Fibroblast of peridontal ligament (primary cell): Measurements from ENCODE around the gene CSTB.

Source experiments
- DNase-seq: peaks from one replicate; pipeline ENCODE4 v3.0.0-alpha.2; 2010; ENCODE audit errors: extremely low read depth

The CSTB gene

GRCh38 chr21:43728467-43729390 lies 47.4 kb downstream of the CSTB start:
- DNase-seq, result peak; percentile 97

DNA sequence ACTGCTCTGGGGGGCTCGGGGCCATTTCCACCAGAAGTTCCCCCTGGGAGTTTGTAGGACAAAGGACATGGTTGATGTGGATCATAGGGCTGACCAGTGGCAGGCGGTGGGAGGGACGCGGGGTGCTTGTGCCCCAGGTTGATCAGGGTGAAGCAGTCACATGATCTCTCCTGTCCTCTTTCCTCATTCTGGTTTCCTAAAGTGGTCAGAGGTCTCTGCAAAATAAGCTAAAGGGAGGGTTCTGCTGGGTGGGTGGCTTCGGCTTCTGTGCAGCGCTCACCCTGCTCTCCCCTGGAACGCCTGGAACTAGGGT lies 48.0 kb downstream of the CSTB start:
- no peak for DNase-seq

GRCh38 chr21:43727519-43728153 lies 48.5 kb downstream of the CSTB start:
- DNase-seq, result no peak

DNA sequence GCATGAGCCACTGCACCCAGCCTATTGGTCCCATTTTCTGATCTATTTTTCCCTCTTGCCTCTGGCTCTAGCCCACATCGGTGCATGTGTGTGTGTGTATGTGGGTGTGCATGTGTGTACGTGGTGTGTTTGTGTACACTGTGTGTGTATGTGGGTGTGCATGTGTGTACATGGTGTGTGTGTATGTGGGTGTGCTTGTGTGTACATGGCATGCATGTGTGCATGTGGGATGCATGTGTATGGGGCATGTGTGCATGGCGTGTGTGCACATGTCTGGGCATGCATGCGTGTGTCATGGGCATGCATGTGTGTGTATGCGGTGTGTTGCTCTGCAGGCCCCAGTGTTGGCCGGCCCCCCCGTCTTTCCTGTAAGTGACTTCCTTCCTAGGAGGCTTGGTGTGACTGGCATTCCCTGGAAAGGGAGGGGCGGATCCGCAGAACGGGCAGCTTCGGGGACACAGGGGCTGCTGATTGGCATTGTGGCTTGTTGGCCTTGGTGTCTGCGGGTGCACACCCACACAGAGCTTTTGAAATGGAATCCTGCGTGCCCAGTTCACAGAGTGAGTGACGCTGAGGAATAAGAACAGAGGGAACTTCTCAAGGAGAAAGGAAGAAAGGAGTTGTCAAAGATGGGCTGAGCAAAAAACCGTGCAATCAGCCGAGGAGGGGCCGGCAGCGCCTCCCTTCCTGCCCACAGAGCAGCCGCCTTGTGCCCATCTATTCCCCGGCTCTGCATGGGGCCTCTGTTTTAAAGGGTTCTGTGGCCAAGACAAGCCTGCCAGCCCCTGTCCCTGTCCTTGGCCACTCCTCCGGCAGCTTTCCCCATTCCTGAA lies 49.2 kb downstream of the CSTB start:
- DNase-seq, result no peak
